Endothelial cell of umbilical vein (primary cell): Measurements from ENCODE around the gene NDC80.

Source experiments
- CTCF ChIP-seq, 2 donors: IDR thresholded peaks; 1 replicate in 1 of 2; 2 replicates in 1 of 2; pipeline ENCODE4 v1.5.1; 2011; ENCODE audit warnings: low read length in 2 of 2, mild to moderate bottlenecking in 2 of 2, moderate library complexity in 2 of 2, control low read depth in 1 of 2, inconsistent platforms in 1 of 2, low read depth in 1 of 2; ENCODE audit not compliant: insufficient read depth in 1 of 2; ENCODE audit errors: extremely low read depth in 1 of 2
- EZH2 ChIP-seq: IDR thresholded peaks from 2 replicates; pipeline ENCODE4 v1.6.1; 2012; ENCODE audit warnings: borderline replicate concordance, low read depth, mild to moderate bottlenecking, moderate library complexity, low read length, inconsistent platforms; ENCODE audit not compliant: severe bottlenecking
- GATA2 ChIP-seq: IDR thresholded peaks from 2 replicates; pipeline ENCODE4 v1.7.0; 2011; ENCODE audit warnings: low read depth, mild to moderate bottlenecking, moderate library complexity, mixed read lengths, low read length; ENCODE audit not compliant: insufficient read length, insufficient read depth
- JUN ChIP-seq: IDR thresholded peaks from 2 replicates; pipeline ENCODE4 v1.6.1; 2011; ENCODE audit warnings: borderline replicate concordance, low read depth; ENCODE audit not compliant: insufficient read length, insufficient read depth
- MAX ChIP-seq: IDR thresholded peaks from 2 replicates; pipeline ENCODE4 v1.6.1; 2011; ENCODE audit not compliant: insufficient read depth, insufficient read length
- MYC ChIP-seq: IDR thresholded peaks from one replicate; pipeline ENCODE4 v1.6.1; 2011; ENCODE audit warnings: mild to moderate bottlenecking, low read depth, low read length
- POLR2A ChIP-seq: IDR thresholded peaks from 2 replicates; pipeline ENCODE4 v1.6.1; 2012; ENCODE audit warnings: low read depth, mild to moderate bottlenecking, control low read depth, low read length
- POLR2AphosphoS5 ChIP-seq: IDR thresholded peaks from 2 replicates; pipeline ENCODE4 v1.6.1; 2012; ENCODE audit warnings: low read depth, mild to moderate bottlenecking, control low read depth, low read length, moderate library complexity; ENCODE audit not compliant: insufficient read depth

- TF ChIP-seq CTCF (IDR thresholded peaks at IDR 0.05; ENCODE audit: extremely low read depth in 1 of 2, insufficient read depth in 1 of 2, low read depth in 1 of 2, low read length in 2 of 2) (no peak), EZH2 (no peak), GATA2 (no peak), POLR2AphosphoS5 (no peak), MYC (no peak), POLR2A (no peak), MAX (no peak), JUN (no peak)
Measured at GRCh38 chr18:2536493-2536892, 34.9 kb upstream of the NDC80 start.
